RWPE1 (cell line): ENCODE data around the gene PKN3.
"Not testable (repeated sequence)": the region's sequence is repeated elsewhere in the genome, so short reads cannot be mapped to it uniquely, and the experiment has no call there.

Experiments
- CTCF ChIA-PET: fragments of 350-600 bp; sonication (Branson Sonifier 250); formaldehyde crosslinking; extraction: SDS; loops from one replicate; lab custom pipeline; 2021; lab: Yijun Ruan, JAX
- POLR2A ChIA-PET: fragments of 400-600 bp; formaldehyde crosslinking; extraction: SDS; loops from one replicate; lab custom pipeline; 2020; ENCODE audit warnings: antibody characterized with exemption; ENCODE audit not compliant: low non-redundant PET; lab: Yijun Ruan, JAX
- DNase-seq: peaks from one replicate; pipeline ENCODE4 v3.0.0; 2012; ENCODE audit warnings: low spot score
- H3K27ac ChIP-seq: fragments of 450-650 bp; 2 replicates; pipeline ENCODE4 v1.5.1; 2017
- TF ChIP-seq, protein P1 (sequence below): fragments of 450-650 bp; conservative IDR thresholded peaks from 2 replicates; pipeline ENCODE4 v1.5.1; 2017; ENCODE audit warnings: low read depth, mild to moderate bottlenecking

PKN3 gene

DNA sequence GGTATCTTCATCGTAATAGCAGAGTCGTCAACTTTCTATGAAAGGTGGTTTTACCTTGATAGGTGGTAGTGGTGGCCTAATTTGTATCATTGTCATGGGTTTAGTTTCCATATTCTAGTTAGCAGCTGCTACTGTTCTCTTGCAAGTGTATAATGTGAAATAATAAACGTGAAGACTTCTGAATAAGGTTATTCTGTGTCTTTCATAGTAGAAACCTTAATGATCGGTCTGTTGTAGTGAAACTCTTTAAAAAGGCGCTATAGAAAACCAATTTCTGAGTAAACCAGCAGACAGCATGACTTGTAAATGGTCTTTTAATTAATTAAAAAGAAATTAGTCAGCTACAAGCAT, 11.6 kb upstream of the PKN3 start:
- H3K27ac ChIP-seq: peak overlapping the region; percentile 98
- ChIA-PET CTCF (interaction anchor here (0.7 to 1.2 kb wide), 3 partner anchors 11 to 163 kb away, joined by 3 to 4 read pairs (median 4); partner anchors contain the start of gene PKN3), POLR2A (no interaction called here)
- DNase-seq: no peak
- TF ChIP-seq, protein P1, sequence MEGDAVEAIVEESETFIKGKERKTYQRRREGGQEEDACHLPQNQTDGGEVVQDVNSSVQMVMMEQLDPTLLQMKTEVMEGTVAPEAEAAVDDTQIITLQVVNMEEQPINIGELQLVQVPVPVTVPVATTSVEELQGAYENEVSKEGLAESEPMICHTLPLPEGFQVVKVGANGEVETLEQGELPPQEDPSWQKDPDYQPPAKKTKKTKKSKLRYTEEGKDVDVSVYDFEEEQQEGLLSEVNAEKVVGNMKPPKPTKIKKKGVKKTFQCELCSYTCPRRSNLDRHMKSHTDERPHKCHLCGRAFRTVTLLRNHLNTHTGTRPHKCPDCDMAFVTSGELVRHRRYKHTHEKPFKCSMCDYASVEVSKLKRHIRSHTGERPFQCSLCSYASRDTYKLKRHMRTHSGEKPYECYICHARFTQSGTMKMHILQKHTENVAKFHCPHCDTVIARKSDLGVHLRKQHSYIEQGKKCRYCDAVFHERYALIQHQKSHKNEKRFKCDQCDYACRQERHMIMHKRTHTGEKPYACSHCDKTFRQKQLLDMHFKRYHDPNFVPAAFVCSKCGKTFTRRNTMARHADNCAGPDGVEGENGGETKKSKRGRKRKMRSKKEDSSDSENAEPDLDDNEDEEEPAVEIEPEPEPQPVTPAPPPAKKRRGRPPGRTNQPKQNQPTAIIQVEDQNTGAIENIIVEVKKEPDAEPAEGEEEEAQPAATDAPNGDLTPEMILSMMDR: no peak

DNA sequence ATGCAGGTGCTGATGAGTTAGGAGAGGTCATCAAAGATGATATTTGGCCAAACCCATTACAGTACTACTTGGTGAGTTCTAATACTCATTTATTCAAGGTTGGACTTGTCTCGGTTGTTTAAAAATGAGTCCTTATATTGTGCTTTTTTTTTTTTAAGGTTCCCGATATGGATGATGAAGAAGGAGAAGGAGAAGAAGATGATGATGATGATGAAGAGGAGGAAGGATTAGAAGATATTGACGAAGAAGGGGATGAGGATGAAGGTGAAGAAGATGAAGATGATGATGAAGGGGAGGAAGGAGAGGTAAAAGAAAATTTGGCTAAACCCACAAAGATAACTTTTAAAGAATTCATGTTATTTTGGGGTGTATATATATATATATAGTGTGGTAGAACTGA, 8.6 kb upstream of the PKN3 start:
- H3K27ac ChIP-seq, POLR2A ChIA-PET, DNase-seq: not testable (repeated sequence)
- CTCF ChIA-PET: interaction anchor here (0.7 to 1.6 kb wide), 2 partner anchors 8 to 29 kb away, joined by 3 to 5 read pairs; partner anchors contain the start of gene PKN3

DNA sequence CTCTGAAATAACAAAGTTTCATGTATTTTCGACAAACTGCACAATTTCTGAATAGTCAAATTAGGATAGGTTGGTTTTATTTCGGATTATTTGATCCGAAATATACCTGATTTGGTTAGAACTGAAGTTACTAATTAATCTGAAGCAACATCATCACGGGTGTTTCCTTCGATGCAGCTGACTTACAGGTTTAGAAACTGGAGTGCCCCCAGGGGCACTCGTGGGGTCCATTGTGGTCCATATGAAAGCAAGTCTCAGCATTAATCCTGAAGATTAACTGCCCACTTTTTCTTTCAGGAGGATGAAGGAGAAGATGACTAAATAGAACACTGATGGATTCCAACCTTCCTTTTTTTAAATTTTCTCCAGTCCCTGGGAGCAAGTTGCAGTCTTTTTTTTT, 8.0 kb upstream of the PKN3 start:
- no peak overlapping the region for H3K27ac ChIP-seq
- POLR2A ChIA-PET: no interaction called here
- DNase-seq: no peak
- TF ChIP-seq, protein P1: no peak
- CTCF ChIA-PET: interaction anchor here (1.6 kb wide), 1 partner anchor 8 kb away, joined by 5 read pairs; the partner anchor contains the start of gene PKN3

DNA sequence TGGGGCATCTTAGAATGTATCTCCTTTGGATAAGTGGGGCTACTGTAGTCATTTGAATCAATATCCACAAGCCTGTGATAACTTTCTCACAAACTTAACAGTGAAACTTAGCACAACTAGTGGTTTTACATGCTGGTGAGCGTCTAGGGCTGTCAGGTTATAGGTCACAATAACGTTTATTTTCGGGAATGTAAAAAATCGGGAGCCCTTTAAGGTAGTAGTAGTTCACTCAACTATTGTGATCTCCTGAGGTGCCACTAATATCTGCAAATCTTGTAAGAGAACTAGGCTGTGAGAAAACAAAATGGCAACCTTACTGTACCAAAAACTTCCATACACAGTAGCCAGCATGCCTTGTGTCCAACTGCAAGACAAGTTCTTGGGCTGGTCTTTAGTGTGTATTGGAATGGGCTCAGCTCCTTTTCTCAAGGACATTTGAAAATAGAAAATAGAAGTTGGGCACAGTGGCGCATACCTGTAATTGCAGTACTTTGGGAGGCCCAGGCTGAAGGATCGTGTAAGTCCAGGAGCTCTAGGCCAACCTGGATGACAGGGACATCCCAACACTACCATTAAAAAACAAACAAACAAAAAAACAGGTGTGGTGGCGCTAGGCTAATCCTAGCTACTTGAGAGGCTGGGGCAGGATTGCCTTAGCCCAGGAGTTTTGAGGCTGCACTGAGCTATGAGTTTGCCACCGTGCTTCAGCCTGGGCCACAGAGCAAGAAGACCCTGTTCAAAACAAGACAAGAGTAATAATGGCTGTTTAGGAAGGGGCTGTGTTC, 5.2 kb upstream of the PKN3 start:
- POLR2A ChIA-PET: interaction anchor here (0.6 kb wide), 1 partner anchor 24 kb away, joined by 4 read pairs; no protein-coding TSS in a partner anchor
- H3K27ac ChIP-seq: peak overlapping the region; percentile 50
- TF ChIP-seq, protein P1: no peak
- no peak for DNase-seq
- CTCF ChIA-PET: interaction anchor here (0.6 kb wide), 1 partner anchor 179 kb away, joined by 3 read pairs; no protein-coding TSS in a partner anchor

DNA sequence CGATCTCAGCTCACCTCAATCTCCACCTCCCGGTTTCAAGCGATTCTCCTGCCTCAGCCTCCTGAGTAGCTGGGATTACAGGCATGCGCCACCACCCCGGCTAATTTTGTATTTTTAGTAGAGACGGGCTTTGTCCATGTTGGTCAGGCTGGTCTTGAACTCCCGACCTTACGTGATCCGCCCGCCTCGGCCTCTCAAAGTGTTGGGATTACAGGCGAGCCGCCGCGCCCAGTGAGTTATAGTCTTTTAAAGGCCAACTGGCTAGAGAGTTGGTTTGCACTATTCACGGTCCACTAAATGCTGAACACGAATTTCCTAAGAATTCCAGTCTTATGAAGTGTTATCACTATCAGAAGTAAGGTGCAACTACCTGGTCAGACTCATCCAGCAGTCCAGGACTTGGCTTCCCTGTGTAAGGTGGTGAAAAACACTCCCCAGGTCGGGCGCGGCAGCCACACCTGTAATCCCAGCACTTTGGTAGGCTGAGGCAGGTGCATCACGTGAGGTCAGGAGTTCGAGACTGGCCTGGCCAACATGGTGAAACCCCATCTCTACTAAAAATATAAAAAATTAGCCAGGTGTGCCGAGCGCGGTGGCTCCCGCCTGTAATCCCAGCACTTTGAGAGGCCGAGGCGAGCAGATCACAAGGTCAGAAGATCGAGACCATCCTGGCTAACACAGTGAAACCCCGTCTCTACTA, 3.1 kb upstream of the PKN3 start:
- POLR2A ChIA-PET: interaction anchor here (0.7 kb wide), 1 partner anchor 15 kb away, joined by 4 read pairs; no protein-coding TSS in a partner anchor
- CTCF ChIA-PET, DNase-seq: not testable (repeated sequence)
- peak overlapping the region; percentile 50 for H3K27ac ChIP-seq

DNA sequence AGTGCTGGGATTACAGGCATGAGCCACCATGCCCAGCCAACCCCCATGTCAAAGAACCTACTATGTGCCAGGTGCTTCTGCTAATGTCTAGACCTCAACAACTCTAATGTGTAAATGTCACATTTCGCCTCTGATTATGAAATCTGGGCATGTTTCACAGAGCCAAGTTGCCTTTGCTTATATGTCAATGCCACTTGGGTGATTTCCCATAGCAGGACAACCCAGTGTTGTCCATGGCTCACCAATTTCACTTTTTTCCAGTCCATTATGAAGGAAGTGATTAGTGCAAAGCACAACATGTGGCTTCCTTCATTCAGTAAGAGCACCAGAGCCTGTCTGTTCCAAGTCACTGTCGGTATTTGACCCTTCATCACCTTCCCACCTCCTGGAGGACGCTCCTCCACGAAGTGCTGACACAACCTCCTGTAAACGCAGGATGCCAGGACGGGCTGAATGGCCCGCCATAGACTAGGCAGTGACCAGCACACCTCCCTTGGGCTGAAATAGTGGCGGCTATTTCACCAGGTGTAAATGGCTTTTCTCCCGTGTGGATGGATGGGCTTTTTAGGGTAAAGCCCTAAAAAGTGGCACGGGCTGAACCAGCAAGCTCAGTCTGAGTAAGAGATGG, 962 bp upstream of the PKN3 start:
- DNase-seq: no peak
- TF ChIP-seq, protein P1: no peak
- ChIA-PET POLR2A (no interaction called here), CTCF (interaction anchor here (0.6 to 1.2 kb wide), 5 partner anchors 18 to 1111 kb away, joined by 3 to 10 read pairs (median 3); no protein-coding TSS in a partner anchor)
- peak overlapping the region; percentile 17; the same call in 1 of the 2 replicates for H3K27ac ChIP-seq
